Activated CD8-positive, alpha-beta memory T cell treated with anti-CD3 and anti-CD28 coated beads, Interleukin-2, amount 50 U/mL, for 1 hour (primary cell): ENCODE measurements around the gene CFAP100.

Source experiments
- DNase-seq: peaks from one replicate; pipeline ENCODE4 v3.0.0-alpha.2; 2020; ENCODE audit errors: extremely low read depth

CFAP100 gene

DNA sequence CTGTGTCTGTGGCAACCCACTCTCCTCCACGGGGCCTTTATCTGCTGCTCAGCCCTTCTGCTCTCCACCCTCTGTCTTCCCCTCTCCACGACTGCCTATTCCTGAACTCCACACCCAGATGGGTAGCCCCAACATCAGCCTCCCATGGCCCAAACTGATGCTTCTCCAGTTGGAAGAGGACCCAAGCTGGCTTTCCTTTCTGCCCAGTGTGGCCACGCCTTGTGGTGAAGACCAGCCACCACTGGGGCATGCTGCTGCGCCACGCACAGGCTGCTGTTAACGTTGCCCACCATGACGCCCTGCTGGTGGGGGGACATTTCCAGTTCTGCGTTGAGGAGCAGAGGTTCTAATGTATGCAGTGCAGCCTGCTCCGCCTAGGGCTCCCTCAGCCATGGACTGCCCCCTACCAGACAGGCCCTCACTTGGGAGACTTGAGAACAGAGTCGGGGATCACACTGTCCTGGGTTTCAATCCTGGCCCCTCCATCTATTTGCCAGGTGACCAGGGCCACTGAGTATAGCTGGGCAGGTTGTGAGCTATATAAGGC lies 26.9 kb downstream of the CFAP100 start:
- DNase-seq = no peak

DNA sequence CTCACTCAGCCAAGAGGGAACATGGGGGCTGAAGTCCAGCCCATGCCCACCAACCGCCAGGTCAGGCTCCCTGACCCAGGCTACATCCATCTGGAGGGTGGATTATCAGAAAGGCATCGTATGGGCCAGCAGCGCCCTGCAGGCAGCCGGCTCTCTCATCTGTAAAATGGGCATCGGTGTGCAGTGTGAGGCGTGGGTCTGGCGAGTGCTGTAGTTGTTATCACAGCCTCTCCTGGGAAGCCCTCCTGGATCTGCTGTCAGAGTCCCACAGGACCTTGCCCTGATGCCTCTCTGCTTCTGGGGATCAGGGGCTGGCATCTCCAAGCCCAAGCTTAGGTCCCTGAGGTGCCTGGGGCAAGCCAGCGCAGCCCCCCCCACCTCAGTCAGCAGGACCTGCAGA lies 27.4 kb downstream of the CFAP100 start:
- DNase-seq = no peak

- no peak for DNase-seq
Observed at GRCh38 chr3:126422571-126423091, 27.9 kb downstream of the CFAP100 start.

GRCh38 chr3:126423191-126424038 lies 28.7 kb downstream of the CFAP100 start:
- DNase-seq = no peak

- DNase-seq = no peak
Observed at GRCh38 chr3:126424039-126424717, 29.5 kb downstream of the CFAP100 start.

GRCh38 chr3:126424751-126425150 lies 30.0 kb downstream of the CFAP100 start:
- no peak for DNase-seq

- no peak for DNase-seq
Observed at GRCh38 chr3:126431103-126431534, 36.4 kb downstream of the CFAP100 start.

DNA sequence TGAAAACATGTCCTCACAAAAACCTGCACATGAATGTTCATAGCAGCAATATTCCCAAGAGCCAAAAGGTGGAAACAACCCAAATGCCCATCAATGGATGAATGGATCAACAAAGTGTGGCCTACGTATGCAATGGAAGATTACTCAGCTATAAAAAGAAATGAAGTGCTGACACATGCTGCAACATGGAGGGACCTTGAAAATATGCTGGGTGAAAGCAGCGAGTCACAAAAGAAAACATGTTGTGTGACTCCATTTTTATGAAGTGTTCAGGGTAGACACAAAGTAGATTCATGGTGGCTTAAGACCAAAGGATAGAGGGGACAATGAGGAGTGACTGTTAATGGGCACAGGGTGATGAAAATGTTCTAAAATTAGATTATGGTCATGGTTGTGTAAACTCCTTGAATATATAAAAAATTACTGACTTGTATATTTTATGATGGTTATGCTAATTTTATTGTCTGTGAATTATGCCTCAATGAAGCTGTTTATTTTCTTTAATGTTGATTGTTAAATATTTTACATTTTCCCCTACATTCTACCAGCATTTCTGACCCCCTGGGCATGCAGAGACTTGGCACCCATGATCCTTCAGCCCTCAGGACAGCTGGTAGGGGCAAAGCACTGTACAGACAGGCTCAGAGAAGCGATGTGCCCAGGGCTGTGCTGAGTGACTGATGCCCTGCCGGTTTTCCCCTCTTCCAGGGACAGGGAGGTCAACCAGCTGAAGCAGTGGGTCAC lies 37.8 kb downstream of the CFAP100 start:
- no peak for DNase-seq

- no peak for DNase-seq
Observed at GRCh38 chr3:126433105-126433430, 38.4 kb downstream of the CFAP100 start.

GRCh38 chr3:126433496-126434263 lies 39.0 kb downstream of the CFAP100 start:
- no peak for DNase-seq

GRCh38 chr3:126434264-126434590 lies 39.5 kb downstream of the CFAP100 start:
- no peak for DNase-seq

GRCh38 chr3:126434931-126435411 lies 40.3 kb downstream of the CFAP100 start:
- no peak for DNase-seq

DNA sequence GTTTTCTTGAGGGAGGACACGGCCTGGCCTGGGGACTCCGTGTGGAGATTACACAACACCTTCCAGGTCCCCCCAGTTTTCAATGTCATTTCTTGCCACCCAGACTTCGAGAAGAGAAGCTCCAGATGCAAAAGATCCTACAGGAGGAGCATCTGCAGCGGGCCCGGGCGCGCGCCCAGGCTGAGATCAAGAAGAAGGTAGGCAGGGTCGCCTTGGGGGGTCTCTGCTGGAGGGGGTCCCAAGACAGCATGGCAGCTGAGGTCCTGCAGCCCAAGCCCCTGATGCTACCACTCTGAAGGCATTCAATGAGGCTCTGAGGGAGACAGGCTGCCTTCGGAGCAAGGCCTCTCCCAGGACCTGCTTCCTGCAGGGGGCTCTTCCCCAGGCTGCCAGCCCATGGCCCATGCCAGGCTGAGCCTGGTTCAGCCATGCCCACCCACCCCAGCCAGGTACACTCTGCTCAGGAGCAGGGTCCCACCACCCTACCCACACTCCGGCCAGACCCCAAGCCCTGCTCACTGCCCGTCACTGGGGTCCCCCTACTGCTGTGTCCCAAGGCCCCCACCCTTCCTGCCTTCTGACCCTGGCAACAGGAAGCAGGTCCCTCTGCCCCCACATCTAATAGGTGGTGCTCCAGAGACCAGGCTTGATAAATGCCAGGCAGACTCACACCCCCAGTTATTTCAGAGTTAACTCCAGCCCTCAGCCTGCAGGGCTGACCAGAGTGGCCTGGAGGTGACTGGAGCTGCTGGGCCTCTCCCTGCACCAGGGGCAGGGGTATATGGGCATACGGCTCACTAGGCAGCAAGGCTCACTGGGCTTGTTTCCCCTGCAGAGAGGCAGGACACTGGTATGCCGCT lies 41.0 kb downstream of the CFAP100 start:
- DNase-seq = no peak

DNA sequence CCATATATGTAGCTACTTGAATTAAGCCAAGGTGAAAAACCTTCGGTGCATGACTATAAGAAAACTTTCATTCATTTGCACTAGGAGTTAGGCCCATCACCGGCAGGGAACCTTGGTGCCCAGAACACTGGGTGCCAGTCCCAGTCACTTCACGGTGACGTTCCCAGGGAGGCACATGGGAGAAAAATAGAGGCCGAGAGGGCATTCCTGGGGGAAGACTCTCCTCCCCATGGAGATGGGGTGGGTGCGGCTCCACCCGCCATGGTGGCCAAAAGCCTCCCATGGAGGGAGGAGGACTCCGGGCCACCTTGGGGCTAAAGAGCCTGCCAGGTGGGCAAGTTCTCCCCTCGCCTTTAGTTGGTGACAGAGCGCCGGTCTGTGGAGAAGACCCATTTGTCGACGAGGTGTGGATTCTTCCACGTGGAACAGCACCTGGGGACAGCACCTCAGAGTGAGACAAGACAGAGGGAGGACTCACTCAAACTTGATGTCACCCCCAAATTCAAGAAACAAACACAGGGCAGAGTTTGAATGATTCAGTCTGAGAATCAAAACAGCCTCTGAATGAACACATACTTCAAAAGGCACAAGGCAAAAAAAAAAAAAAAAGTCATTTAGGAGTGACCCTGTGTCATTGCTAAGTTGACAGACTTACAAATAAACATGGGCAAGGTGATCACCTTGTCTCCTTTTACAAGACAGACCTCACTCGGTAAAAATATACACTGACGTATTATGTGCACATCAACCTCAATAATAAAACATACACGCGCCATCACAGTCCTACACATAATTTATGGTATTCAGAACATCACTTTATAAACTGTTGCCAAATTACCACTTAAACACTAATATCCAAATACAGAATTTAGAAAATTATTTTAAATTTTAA lies 42.4 kb downstream of the CFAP100 start:
- no peak for DNase-seq

- DNase-seq = no peak
Observed at GRCh38 chr3:126438186-126438585, 43.5 kb downstream of the CFAP100 start.

GRCh38 chr3:126438746-126439145 lies 44.0 kb downstream of the CFAP100 start:
- DNase-seq = no peak

GRCh38 chr3:126439346-126439967 lies 44.7 kb downstream of the CFAP100 start:
- DNase-seq = no peak

GRCh38 chr3:126439968-126440708 lies 45.4 kb downstream of the CFAP100 start:
- no peak for DNase-seq
